ENCODE measurements around the gene MBP.

MBP gene

GRCh38 chr18:77069931-77070330, 62.7 kb downstream of the MBP start:
- TF ChIP-seq EGR1 (IDR thresholded peaks at IDR 0.05): no peak
- TF ChIP-seq TCF12 (IDR thresholded peaks at IDR 0.05; ENCODE audit: low read depth): no peak
- TF ChIP-seq MAX (IDR thresholded peaks at IDR 0.05): no peak
- TF ChIP-seq YY1 (IDR thresholded peaks at IDR 0.05; ENCODE audit: low read depth): no peak
- no peak for TF ChIP-seq CEBPB (IDR thresholded peaks at IDR 0.05)
- TF ChIP-seq RAD21 (IDR thresholded peaks at IDR 0.05; ENCODE audit: low read depth): no peak
- no peak for TF ChIP-seq TAF1 (IDR thresholded peaks at IDR 0.05; ENCODE audit: low read depth)
- no peak for TF ChIP-seq EP300 (IDR thresholded peaks at IDR 0.05; ENCODE audit: borderline replicate concordance)
- TF ChIP-seq, protein P1, sequence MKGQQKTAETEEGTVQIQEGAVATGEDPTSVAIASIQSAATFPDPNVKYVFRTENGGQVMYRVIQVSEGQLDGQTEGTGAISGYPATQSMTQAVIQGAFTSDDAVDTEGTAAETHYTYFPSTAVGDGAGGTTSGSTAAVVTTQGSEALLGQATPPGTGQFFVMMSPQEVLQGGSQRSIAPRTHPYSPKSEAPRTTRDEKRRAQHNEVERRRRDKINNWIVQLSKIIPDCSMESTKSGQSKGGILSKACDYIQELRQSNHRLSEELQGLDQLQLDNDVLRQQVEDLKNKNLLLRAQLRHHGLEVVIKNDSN (IDR thresholded peaks at IDR 0.05): no peak
- no peak for TF ChIP-seq TEAD4 (IDR thresholded peaks at IDR 0.05)
- no peak for TF ChIP-seq REST (IDR thresholded peaks at IDR 0.05; ENCODE audit: low read depth)

DNA sequence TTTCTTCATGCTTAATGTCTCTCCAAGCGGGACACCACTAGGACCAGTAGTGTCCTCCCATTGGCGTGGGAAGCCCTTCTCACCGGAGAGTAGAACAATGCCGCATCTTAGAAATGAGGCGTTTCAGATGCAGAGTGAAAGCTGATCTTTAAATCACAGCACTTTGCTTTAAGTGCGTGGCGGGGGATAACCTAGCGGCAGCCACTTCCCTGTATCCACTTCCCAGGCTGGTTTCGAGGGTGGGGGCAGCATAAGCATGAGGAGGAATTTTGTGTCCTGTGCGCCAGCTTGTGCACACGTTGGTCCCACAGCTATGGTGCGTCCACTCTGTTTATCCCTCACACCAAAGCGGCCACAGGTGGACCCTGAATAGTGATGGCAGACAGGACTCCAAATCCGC, 63.1 kb downstream of the MBP start:
- TF ChIP-seq CEBPB (IDR thresholded peaks at IDR 0.05): no peak

GRCh38 chr18:77068321-77069312, 64.0 kb downstream of the MBP start:
- TF ChIP-seq MAX (IDR thresholded peaks at IDR 0.05) (no peak), ZBTB7A (IDR thresholded peaks at IDR 0.05; ENCODE audit: low read depth) (no peak), CEBPB (IDR thresholded peaks at IDR 0.05) (no peak), TAF1 (IDR thresholded peaks at IDR 0.05; ENCODE audit: low read depth) (no peak), RAD21 (IDR thresholded peaks at IDR 0.05; ENCODE audit: low read depth) (no peak), YY1 (IDR thresholded peaks at IDR 0.05; ENCODE audit: low read depth) (no peak), NFIC (IDR thresholded peaks at IDR 0.05) (no peak), REST (IDR thresholded peaks at IDR 0.05; ENCODE audit: low read depth) (no peak), TCF12 (IDR thresholded peaks at IDR 0.05; ENCODE audit: low read depth) (no peak)
- TF ChIP-seq, protein P1 (IDR thresholded peaks at IDR 0.05): no peak

DNA sequence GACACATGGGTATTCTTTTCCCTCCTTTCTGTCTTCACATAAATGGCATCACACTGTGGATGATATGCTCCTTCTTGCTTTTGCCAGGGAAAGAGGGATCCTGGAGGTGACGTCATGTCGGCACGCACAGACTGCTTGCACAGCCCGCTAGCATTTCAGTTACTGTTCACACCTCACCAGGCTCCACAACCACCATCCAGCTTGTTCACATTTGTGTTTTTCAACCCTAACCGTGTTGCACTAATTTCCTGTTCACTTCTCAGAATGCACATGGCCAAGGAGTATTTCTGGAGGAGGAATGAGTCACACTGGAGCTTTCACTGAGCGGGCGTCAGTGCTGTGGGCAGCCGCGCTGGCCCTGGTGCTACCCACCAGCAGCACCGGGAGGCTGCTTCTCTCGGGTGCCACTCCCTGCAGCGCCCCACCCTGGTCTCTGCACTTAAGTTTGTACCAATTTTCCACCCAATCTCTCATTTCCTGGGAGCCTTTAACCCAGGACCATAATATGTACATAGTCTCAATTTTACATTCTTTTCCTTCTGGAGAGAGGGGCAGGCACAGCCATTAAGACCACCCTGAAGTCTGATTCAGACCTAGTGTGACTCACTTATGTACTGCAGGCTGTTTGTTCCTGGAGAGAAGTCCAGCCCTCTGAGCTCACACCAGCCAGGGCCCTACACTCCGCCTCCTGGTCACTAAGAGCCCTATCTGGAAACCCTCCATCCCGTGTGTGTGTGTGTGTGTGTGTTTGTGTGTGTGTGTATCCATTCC, 65.1 kb downstream of the MBP start:
- no peak; the same call in 1 of the 2 replicates for TF ChIP-seq REST (IDR thresholded peaks at IDR 0.05; ENCODE audit: low read depth)
- no peak for TF ChIP-seq NFIC (IDR thresholded peaks at IDR 0.05)

DNA sequence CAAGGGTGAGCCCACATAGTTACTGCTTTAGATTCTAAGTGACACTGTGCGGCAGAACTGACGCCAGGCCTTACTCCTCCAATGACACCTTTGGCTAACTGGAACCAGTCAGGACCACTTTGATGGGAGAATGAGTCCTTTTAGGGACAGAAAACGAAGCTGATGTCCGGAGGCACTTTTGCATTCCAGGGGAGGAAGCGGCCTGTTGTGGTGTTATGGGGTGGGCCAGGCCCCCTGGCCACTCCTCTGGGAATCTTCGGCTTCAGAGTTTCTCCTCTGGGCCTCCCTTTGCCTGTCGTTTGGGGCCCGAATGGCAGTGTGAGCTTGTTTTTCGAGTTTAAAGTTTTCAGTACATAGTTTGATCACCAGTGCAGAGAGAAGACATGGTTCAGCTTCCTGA, 65.9 kb downstream of the MBP start:
- TF ChIP-seq REST (IDR thresholded peaks at IDR 0.05; ENCODE audit: low read depth): no peak
- no peak for TF ChIP-seq YY1 (IDR thresholded peaks at IDR 0.05; ENCODE audit: low read depth)
- TF ChIP-seq EGR1 (IDR thresholded peaks at IDR 0.05): no peak
- TF ChIP-seq TCF12 (IDR thresholded peaks at IDR 0.05; ENCODE audit: low read depth): no peak
- TF ChIP-seq EP300 (IDR thresholded peaks at IDR 0.05; ENCODE audit: borderline replicate concordance): no peak
- no peak for TF ChIP-seq CEBPB (IDR thresholded peaks at IDR 0.05)
- TF ChIP-seq CREB1 (IDR thresholded peaks at IDR 0.05; ENCODE audit: low read depth): no peak
- no peak for TF ChIP-seq FOXM1 (IDR thresholded peaks at IDR 0.05; ENCODE audit: borderline replicate concordance, low read depth)
- TF ChIP-seq NFIC (IDR thresholded peaks at IDR 0.05): no peak
- no peak for TF ChIP-seq TAF1 (IDR thresholded peaks at IDR 0.05; ENCODE audit: low read depth)
- TF ChIP-seq, protein P1 (IDR thresholded peaks at IDR 0.05): no peak
- TF ChIP-seq RAD21 (IDR thresholded peaks at IDR 0.05; ENCODE audit: low read depth): no peak
- no peak for TF ChIP-seq TEAD4 (IDR thresholded peaks at IDR 0.05)
- no peak for TF ChIP-seq MAX (IDR thresholded peaks at IDR 0.05)
- TF ChIP-seq ZBTB7A (IDR thresholded peaks at IDR 0.05; ENCODE audit: low read depth): no peak
